Inferior parietal cortex (tissue), 1 donor: ENCODE data around the gene DLK1.

Source experiments
- DNase-seq: peaks from one replicate; pipeline ENCODE4 v3.0.0-alpha.2; 2016; ENCODE audit errors: extremely low spot score

The DLK1 gene

GRCh38 chr14:100755649-100756048, 29.0 kb downstream of the DLK1 start:
- DNase-seq = no peak

- no peak for DNase-seq
These were observed 34.8 kb downstream of the DLK1 start for GRCh38 chr14:100761481-100761880.

DNA sequence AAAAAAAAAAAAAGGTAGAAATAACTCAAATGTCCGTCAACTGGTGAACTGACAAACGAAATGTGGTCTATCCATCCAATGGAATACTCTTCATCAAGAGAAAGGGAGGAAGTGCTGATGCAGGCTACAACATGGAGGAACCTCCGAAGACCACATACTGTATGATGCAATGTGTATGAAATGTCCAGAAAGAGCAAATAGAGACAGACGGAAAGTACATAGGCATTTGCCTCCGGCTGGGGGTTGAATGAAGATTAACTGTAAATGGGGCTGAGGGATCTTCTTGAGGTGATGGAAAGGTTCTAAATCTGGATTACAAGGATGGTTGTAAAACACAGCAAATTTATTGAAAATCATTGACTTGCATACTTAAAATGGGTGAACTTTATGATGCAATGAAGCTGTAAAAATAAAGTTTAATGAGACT, 35.4 kb downstream of the DLK1 start:
- no peak for DNase-seq

DNA sequence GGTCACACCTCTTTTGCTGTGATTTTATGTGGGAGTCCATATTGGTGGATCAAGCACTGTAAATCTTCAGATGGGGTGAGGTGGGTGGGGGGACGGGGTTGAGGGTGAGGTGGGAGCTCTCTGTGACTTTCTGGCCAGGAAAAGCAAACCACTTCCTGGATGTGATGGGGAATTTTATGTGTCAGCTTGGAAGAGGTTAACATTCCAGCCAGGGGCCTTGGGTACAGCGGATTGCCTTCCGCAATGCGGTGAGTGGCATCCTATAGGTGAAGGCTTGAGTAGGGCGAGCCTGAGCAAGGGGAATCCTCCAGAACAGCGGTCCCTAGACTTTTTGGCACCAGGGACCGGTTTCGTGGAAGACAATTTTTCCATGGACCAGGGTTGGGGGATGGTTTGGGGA, 36.2 kb downstream of the DLK1 start:
- no peak for DNase-seq

DNA sequence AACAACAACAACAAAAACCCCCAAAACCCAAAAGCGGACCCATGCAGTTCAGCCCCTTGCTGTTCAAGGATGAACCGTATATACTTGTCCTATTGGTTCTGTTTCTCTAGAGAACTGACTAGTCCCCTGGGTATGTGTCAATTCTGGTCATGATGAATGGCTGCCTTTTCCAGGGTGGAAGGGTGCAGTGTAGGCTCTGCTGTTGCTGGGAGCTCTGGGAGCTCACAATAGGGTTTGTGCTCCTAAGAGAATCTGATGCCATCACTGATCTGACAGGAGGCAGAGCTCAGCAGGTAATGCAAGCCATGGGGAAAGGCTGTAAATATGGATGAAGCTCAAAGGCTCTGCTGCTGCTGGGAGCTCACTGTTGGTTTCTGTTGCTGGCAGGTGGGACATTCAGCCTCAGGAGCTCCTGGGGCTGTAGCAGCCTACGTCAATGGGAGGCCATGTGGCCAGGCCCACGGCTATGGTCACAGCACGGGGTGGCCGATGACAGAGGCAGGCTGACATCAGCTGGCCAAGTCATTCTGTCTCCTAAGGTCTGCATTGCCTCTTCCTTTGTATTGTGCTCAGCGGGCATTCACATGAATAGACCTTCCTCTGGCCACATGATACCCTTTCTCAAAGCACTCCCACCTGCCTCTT, 37.9 kb downstream of the DLK1 start:
- DNase-seq = no peak

- no peak for DNase-seq
These were observed 38.6 kb downstream of the DLK1 start for GRCh38 chr14:100765296-100765695.

DNA sequence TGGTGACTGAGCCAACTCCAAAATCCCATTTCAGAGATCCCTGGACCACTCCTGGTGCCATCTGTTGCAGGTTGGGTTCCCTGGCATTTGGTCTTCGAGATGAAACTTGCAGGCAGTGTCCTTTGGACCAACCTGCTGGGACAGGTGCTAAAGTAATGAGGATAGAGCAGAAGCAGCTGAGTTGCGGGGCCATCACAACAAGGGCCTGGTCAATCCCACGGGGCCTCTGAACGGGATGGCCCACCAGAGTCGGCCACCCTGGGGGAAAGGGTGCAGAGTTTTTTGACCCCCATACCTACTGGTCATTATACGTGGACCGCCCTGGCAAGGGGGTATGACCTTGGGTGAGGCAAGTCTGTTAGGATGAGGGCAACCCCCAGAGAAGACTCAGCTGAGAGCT, 39.3 kb downstream of the DLK1 start:
- DNase-seq = no peak

DNA sequence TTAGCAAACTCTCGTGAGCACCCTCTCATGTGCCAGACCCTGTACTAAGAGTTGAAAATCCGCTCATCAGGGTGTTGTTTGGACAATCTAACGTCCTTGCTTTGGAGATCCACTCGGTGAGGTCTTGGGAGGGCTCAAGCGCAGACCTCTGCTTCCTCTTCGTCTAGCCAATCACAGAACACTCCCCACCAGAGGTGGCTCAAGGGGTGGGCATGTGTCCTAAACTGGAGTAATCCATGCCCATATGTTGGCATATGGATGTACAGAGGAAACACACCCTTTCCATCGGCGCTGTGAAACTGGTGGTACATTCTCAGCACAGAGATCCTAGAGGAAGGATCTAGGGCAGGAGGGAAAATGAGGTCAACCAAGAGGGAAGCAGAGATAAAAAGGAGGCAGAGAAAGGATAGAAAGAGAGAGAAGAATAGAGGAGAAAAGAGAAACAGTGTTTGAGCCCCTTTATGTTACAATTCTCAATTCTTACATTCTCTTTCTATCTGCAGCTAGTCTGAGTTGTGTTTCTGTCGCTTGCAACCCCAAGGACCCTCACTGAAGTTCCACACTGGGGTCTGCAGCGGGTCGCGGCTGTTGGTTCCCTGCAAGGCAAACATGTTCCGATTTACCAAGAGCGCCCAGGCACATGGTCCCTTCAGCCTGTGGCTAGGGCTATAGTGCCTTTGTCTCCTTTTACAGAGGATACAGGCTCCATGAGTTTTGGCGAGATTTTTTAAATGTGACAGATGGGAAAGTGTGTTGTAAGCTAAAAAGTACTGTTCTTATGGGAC, 40.5 kb downstream of the DLK1 start:
- no peak for DNase-seq

GRCh38 chr14:100767788-100768536, 41.3 kb downstream of the DLK1 start:
- DNase-seq = no peak

DNA sequence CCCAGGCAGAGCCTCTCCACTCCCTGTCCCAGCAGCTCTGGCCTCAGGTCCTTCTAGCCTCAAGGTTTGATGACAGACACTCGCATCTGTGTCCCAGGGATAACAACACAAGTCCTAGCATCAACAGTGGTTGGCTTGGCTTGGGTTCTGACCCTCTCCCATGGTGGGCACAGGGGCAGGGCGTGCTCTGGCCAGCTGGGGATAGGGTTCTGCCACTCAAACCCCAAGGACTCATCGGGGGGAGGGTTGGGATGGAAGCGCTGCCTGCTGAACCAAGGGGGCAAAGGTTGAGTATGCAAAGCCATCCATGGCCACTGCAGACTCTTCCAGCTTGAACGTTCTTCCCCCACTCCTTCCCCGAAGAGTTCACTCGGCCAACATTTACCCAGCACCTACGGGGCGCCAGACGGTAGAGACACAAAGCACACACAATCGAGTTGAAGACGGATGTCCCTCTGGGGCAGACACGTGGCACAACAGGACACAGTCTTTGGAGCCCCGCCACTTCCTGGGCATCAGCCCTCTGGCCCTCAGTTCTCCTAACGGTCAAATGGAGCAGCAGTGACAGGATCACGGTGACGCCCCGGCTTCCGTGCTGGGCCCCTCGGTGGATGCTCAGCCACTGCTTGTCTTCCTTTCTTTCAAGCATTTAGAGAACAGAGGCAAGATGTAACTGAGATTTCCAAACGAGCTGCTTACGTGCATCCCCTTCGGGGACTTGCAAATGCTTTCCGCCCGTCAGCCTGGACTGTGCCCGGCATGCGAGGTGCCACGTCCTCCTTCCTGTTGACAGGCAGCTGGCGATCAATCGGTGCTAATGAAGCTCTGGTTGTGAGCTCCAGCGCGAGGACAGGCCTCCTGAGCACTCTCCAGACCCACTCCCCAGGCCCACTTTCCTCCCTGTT, 42.6 kb downstream of the DLK1 start:
- DNase-seq = no peak

DNA sequence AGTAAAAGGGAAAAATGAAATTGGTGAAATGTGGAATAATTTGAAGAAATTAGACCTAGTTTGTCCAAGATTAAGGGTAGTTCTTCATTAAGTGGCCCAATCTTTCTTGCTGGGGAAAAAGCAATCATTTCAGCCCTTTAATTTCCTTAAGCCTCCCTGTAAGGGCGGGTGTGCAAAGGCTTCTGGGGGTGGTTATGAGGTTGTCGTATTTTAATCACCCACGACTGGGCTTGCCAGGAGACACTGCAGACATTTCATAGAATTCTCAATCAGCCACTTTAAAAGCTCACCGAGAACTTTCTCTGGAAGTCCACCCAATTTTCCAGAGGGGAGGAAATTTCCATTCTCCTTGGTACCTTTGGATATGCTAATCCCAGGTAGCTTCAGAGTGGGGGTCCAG, 43.4 kb downstream of the DLK1 start:
- DNase-seq = no peak

DNA sequence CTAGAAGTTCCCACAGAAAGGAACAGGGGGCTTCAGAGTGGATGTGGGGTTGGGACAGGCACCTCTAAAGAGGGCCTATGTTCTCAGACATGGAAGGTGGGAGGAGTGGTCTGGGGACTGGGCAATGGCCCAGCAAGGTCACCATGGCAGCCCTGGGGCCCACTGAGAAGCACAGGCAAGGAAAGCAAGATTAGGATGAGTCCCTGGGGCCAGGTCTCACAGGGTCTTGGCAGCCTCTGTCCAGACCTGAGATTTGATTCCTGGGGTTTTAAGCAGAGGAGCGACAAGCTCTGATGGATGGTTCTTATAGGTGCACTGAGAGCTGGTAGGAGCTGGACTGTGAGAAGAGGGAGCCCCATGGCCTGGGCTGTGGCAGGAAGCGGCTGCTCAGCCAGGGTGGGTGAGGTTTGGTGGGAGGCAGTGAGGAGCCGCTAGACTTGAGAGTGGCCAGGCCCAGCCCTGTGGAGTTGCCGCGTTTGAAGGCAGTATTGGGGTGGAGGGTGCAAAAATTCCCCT, 44.0 kb downstream of the DLK1 start:
- no peak for DNase-seq

- peak; percentile 3 for DNase-seq
These were observed 44.6 kb downstream of the DLK1 start for GRCh38 chr14:100771121-100771800.

DNA sequence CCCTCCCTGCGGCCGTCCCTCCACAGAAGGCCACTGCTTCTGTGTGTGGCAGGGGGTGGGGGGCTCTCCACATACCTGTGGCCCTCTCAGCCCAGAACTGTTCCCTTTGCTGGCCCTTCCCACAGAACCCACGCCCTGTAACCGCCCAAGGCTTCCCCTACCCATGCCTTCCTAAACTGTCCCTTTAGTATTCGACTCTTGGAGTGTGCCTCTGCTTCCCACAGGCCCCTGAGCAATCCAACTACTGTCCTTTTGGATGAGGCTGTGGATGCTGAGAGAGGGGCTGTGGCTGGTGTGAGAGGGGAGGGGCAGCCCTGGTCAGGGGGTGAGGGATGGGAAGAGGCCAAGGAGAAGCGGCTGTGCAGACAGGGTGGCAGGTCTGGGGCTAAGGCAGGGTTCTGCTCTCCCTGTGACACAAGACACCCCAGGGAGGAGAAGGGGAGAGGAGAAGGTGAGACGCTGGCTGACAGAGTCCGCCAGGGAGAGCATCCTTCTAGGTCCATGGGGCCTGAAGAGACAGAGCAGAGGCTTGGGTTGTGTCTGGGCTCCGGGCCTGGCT, 46.0 kb downstream of the DLK1 start:
- DNase-seq = no peak

- DNase-seq = no peak
These were observed 46.9 kb downstream of the DLK1 start for GRCh38 chr14:100773331-100774163.

DNA sequence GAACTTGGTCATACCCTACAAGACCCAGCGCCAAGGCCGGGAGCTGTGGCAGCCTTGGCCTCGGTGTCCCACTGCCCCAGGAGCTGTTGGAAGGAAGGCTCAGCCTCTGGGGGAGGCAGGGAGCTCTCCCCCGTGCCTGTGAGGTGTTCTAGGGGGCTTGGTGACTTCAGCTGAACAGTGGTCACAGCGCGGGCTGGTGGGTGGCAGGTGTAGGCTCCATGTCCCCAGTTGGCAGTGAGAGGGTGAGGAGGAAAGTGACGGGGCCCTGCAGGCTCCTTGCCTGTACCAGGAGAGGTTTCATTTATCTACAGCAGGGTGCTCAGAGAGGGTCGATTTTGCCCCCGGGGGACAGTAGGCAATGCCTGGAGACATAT, 47.5 kb downstream of the DLK1 start:
- DNase-seq = no peak

GRCh38 chr14:100775351-100775830, 48.7 kb downstream of the DLK1 start:
- no peak for DNase-seq

DNA sequence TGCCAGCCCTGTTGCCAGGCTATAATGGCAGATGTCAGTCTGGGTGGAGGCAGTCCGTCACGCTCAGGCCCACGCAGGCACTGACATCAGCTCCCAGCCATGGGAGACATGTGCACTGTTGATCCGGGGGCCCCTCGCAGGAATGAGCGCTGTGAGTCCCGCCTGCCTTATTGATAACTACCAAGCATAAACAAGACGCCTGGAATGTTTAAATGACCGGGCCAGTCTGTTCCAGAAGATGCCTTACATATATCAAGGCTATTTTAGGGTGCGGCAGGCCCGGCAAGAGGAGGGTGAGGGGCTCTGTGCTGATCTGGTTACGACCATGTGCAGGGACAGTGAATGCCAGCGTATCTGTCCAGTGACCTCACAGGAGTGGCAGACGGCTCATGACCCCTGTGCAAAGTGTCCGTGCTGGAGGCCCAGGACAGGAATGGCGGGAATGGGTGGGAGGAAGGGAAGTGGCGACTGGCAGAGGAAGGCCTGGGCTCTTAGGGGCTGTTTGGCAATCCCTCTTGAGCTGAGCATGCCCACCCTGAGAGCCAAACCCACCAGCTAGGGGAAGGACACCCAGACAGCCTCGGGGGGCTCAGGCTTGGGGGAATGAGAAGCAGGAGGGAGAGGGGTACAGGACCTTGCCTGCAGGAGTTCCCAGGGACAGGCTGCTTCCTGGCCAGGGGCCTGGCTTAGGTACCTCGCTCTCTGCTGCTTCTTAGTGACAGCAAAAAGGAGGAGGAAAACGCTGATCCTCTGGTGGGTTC, 49.3 kb downstream of the DLK1 start:
- no peak for DNase-seq
